ENCODE results near the gene PLEKHG5.

The PLEKHG5 gene

DNA sequence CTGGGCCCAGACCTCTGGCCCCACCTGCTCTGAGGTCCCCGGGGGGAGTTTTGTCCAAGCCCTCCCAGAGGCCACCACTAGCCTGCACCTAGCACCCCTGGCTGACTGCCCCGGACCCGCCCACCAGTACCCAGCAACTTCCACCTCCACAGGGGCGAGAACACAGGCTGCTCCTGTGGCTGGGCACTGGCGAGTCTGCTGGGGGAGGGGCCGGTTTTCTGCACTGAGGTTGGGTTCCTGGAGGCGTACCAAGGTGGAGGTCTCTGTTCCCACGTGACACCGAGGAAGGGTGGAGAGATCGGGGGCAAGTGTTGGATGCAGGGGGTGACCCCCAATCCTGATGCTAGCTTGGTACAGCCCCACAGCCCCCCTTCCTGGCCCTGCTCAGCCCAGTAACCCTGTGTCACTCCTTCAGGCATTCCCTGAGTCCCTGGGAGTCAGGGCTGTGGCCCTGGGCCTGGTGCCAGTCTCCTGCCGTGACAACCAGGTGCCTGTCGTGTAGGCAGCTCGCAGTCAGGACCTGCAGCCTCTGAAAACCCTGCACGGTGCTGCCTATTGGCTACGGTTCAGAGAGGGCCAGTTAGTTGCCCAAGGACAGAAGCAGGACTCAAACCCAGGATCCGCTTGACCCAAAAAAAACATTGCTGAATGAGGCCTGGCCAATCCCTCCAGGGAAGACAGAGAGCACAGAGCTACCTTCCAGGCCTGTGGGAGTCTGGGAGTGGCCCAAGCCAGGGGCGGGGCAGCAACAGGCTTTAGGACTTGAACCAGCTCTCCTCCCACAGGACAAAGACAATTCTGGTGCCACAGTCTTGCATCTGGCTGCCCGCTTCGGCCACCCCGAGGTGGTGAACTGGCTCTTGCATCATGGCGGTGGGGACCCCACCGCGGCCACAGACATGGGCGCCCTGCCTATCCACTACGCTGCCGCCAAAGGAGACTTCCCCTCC lies 63.8 kb downstream of the PLEKHG5 start:
- DNase-seq (ENCODE audit: low read depth in 2 of 2) = no peak

GRCh38 chr1:6426972-6427350 lies 64.5 kb downstream of the PLEKHG5 start:
- no peak for DNase-seq (ENCODE audit: low read depth in 2 of 2)

DNA sequence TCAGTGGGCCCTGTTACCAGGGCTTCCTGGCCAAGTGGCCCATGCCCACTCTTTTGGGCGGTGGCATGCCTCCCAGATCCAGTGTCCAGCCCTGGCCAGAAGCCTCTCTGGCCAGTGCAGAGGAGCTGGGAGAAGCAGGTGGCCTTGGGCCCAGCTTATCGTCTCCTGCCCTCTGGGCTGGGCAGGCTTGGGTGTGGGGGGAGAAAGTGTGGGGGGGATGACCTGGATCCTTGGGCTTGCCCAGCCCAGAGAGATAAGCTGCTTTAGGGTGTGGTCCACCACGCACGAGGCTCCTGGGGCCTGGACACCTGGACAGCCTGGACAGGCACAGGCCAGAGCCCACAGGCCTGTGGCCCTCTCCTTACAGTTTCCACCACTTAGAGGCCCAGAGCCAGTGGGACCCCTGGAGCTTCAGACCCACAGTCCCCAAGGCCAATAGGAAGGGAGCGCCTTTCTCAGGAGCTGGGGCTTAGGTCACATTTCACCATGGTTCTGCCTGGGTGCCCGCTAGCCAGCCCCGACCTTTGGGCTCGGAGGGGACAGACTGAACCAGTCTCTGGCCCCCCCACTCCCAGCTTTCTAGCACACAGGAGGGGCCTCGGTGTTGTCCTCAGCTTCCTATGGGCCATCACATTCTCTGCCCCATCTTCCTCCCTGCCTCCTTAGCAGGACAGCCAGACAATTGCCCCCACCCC lies 65.0 kb downstream of the PLEKHG5 start:
- DNase-seq (ENCODE audit: low read depth in 2 of 2) = no peak

- no peak for DNase-seq (ENCODE audit: low read depth in 2 of 2)
Observed at GRCh38 chr1:6425658-6426057, 65.8 kb downstream of the PLEKHG5 start.

- no peak for DNase-seq (ENCODE audit: low read depth in 2 of 2)
Observed at GRCh38 chr1:6424619-6425593, 66.6 kb downstream of the PLEKHG5 start, which contains the start of gene ESPN. Gene ESPN, plus strand, starts transcription at chr1:6424776. Its CDS starts 180 bp downstream, at chr1:6424956.

DNA sequence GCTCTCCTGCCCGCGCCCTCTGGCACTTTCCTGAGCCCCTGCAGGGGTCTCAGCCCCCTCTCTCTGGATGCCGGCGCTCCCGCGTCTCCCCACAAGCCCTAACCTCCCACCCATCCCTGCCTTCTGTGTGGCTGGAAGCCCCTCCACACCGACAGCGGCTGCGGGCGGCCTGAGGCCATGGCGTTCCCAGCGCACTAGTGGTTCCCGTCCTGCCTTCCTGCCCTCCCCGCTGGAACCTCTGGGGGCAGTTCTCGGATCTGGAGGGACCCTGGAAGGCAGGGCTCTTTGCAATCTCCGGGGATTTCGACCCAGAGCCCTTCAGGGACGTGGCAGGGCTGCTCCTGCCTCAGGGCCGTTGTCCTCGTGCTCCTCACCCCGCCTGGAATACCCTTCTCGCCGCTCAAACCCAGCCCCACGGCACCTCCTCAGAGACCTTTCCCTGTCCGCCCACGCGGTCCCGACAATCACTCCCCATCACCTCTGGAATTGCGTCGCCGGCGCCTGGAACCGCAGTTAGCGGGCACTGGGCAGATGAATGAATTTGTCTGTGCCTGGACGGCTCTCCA lies 67.4 kb downstream of the PLEKHG5 start:
- no peak for DNase-seq (ENCODE audit: low read depth in 2 of 2)

- peak; percentile 33 to 49 for DNase-seq (ENCODE audit: low read depth in 2 of 2)
Observed at GRCh38 chr1:6423321-6423999, 68.0 kb downstream of the PLEKHG5 start.

- no peak for DNase-seq (ENCODE audit: low read depth in 2 of 2)
Observed at GRCh38 chr1:6421266-6421665, 70.2 kb downstream of the PLEKHG5 start.

DNA sequence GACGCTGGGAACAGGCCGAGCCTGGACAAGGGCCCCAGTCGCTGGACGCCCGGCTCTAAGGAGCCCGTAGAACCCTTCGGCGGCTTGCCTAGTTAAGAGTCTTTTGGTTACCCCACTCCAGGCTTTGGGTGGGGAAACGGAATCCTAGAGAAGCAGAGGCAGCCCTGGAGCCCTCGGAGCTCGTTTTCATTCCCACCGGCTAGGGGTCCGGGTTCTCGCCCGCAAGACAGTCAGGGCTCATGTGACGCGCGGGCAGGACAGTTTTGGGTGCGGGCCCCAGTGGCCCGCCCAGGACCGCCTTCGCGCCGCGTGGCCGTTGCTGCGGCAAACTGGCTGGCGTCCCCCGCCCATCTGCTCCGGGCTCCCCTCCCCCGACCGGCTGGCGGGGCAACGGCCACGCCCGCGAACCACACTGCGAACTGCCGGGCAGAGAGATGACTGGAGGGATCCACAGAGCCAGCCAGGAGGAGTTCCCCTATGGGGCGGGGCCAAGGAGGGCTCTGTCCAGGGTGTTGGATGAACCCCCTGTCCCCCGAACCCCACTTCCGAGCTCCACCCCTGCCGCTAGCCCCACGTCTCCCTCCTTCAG lies 70.9 kb downstream of the PLEKHG5 start:
- no peak for DNase-seq (ENCODE audit: low read depth in 2 of 2)

DNA sequence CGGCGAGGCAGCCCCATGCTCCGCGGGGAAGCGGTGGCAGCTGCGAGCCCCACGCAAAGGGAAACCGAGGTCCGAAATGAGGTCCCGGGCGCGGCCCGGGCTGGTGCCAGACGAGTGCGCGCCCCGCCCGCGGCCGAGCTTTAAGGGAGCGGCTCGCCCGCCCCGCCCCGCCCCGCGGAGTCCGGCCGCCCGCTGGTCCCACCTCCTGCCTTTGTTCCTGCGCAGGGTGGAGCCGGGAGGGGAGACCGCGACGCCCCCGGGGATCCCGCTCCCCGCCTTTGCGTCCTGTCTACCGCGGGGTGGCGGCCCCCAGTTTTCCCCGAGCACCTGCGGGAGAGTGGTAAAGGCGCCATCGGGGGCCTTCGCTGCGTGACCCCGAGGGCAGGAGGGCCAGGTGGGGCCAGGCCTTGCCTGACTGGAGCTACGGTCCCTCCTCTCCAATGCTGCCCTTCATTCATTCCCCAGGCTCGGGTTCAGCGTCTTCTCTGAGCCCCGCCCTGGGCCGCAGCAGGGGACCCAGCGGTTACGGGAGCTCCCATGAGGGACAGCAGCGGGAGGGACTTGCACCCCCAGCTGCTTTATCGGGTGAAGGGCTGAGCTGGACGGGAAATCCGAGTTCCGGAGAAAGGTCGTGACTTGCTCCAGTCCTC lies 71.5 kb downstream of the PLEKHG5 start, which contains the start of gene HES2:
TSS of gene HES2 (minus strand) at position 116 of the 650 bp plus-strand sequence. CDS start at position 17, 99 bp downstream.
- DNase-seq (ENCODE audit: low read depth in 2 of 2) = no peak

DNA sequence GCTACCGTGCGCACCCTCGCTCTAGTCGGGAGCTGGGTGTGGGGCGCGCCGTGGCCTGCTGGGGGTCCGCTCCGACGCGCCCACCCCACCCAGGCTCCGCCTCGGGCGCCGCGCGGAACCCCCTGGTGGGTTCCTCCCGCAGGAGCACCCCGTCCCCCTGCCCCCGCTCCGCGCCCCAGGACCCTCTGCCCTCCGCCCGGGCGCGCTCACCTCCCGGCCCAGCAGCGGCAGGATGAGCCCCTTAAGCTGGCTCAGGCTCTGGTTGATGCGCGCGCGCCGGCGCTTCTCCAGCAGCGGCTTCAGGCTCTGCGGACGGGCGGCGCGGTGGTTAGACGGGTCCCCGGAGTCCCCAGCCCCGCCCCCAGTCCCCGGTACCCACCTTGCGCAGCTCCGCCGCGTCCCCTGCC lies 72.1 kb downstream of the PLEKHG5 start:
- no peak for DNase-seq (ENCODE audit: low read depth in 2 of 2)

GRCh38 chr1:6418668-6419396 lies 72.6 kb downstream of the PLEKHG5 start:
- DNase-seq (ENCODE audit: low read depth in 2 of 2) = no peak

GRCh38 chr1:6417961-6418667 lies 73.4 kb downstream of the PLEKHG5 start:
- DNase-seq (ENCODE audit: low read depth in 2 of 2) = no peak

Data from stimulated activated CD8-positive, alpha-beta memory T cell treated with anti-CD3 and anti-CD28 coated beads, Interleukin-15, amount 100 ng/mL, for 4 hours (primary cell).